ENCODE data around the gene KIN. TPM values are rescaled to one million over a fixed set of nuclear protein-coding genes. Genes with fewer than 3 reads are reported as not detected.
"Not testable (repeated sequence)": the region's sequence is repeated elsewhere in the genome, so short reads cannot be mapped to it uniquely, and the experiment has no call there.

KIN gene
- total and polyA plus RNA-seq, 2 donors from 2014 or later: 10.8 to 12.9 TPM

GRCh38 chr10:7813481-7813880 is 25.7 kb upstream of the KIN start:
- Histone ChIP-seq H3K27me3 (ENCODE audit: control insufficient read depth, insufficient read depth, low read length) (no peaks in the 10 kb centered on the region), H3K4me1 (ENCODE audit: control insufficient read depth in 2 of 3, insufficient read depth in 2 of 3, low read depth in 1 of 3, low read length in 3 of 3) (no peaks in the 10 kb centered on the region), H3K36me3 (ENCODE audit: control insufficient read depth in 2 of 3, insufficient read depth in 3 of 3, low read length in 3 of 3) (no peaks in the 10 kb centered on the region), H3K9ac (ENCODE audit: low read length in 3 of 3) (no peak overlapping the region), H3K9me3 (ENCODE audit: control insufficient read depth in 2 of 3, insufficient read depth in 1 of 3, low read length in 3 of 3) (no peaks in the 10 kb centered on the region), H3K27ac (ENCODE audit: low read depth in 2 of 2, low read length in 2 of 2) (no peak overlapping the region), H3K4me3 (ENCODE audit: low read length in 3 of 3) (no peak overlapping the region)
- intact Hi-C loops (cut with DNase I): no loop called here
- DNase-seq (no peak), FAIRE-seq (no peak)
- no peak for TF ChIP-seq CTCF (IDR thresholded peaks at IDR 0.05; ENCODE audit: borderline replicate concordance, extremely low read depth, insufficient read depth)

- FAIRE-seq; DNase-seq; H3K9me3 ChIP-seq (ENCODE audit: control insufficient read depth in 2 of 3, insufficient read depth in 1 of 3, low read length in 3 of 3); H3K4me3 ChIP-seq (ENCODE audit: low read length in 3 of 3); intact Hi-C loops (cut with DNase I); H3K4me1 ChIP-seq (ENCODE audit: control insufficient read depth in 2 of 3, insufficient read depth in 2 of 3, low read depth in 1 of 3, low read length in 3 of 3); H3K27me3 ChIP-seq (ENCODE audit: control insufficient read depth, insufficient read depth, low read length); H3K27ac ChIP-seq (ENCODE audit: low read depth in 2 of 2, low read length in 2 of 2); H3K9ac ChIP-seq (ENCODE audit: low read length in 3 of 3): not testable (repeated sequence)
- peaks cover 0 to 12% (median 5%) of the 10 kb centered on the region in 3 donors for H3K36me3 ChIP-seq (ENCODE audit: control insufficient read depth in 2 of 3, insufficient read depth in 3 of 3, low read length in 3 of 3)
Measured at GRCh38 chr10:7811743-7812142, 23.9 kb upstream of the KIN start.

GRCh38 chr10:7811000-7811399 is 23.2 kb upstream of the KIN start:
- no peak overlapping the region for H3K9ac ChIP-seq (ENCODE audit: low read length in 3 of 3)
- no peaks in the 10 kb centered on the region for H3K9me3 ChIP-seq (ENCODE audit: control insufficient read depth in 2 of 3, insufficient read depth in 1 of 3, low read length in 3 of 3)
- no peak overlapping the region for H3K4me3 ChIP-seq (ENCODE audit: low read length in 3 of 3)
- DNase-seq (no peak), FAIRE-seq (no peak)
- H3K27ac ChIP-seq (ENCODE audit: low read depth in 2 of 2, low read length in 2 of 2): no peak overlapping the region
- intact Hi-C loops (cut with DNase I): no loop called here
- peaks cover 0 to 13% (median 7%) of the 10 kb centered on the region in 3 donors for H3K36me3 ChIP-seq (ENCODE audit: control insufficient read depth in 2 of 3, insufficient read depth in 3 of 3, low read length in 3 of 3)
- TF ChIP-seq CTCF (IDR thresholded peaks at IDR 0.05; ENCODE audit: borderline replicate concordance, extremely low read depth, insufficient read depth): no peak
- H3K4me1 ChIP-seq (ENCODE audit: control insufficient read depth in 2 of 3, insufficient read depth in 2 of 3, low read depth in 1 of 3, low read length in 3 of 3): no peaks in the 10 kb centered on the region
- no peaks in the 10 kb centered on the region for H3K27me3 ChIP-seq (ENCODE audit: control insufficient read depth, insufficient read depth, low read length)

GRCh38 chr10:7810443-7810842 is 22.6 kb upstream of the KIN start:
- DNase-seq (no peak), FAIRE-seq (no peak)
- intact Hi-C loops (cut with DNase I): no loop called here
- Histone ChIP-seq H3K9me3 (ENCODE audit: control insufficient read depth in 2 of 3, insufficient read depth in 1 of 3, low read length in 3 of 3) (no peaks in the 10 kb centered on the region), H3K4me1 (ENCODE audit: control insufficient read depth in 2 of 3, insufficient read depth in 2 of 3, low read depth in 1 of 3, low read length in 3 of 3) (no peaks in the 10 kb centered on the region), H3K4me3 (ENCODE audit: low read length in 3 of 3) (no peak overlapping the region), H3K27ac (ENCODE audit: low read depth in 2 of 2, low read length in 2 of 2) (no peak overlapping the region), H3K36me3 (ENCODE audit: control insufficient read depth in 2 of 3, insufficient read depth in 3 of 3, low read length in 3 of 3) (peaks cover 0 to 13% (median 7%) of the 10 kb centered on the region in 3 donors), H3K9ac (ENCODE audit: low read length in 3 of 3) (no peak overlapping the region), H3K27me3 (ENCODE audit: control insufficient read depth, insufficient read depth, low read length) (no peaks in the 10 kb centered on the region)
- TF ChIP-seq CTCF (IDR thresholded peaks at IDR 0.05; ENCODE audit: borderline replicate concordance, extremely low read depth, insufficient read depth): no peak
